ENCODE results near the gene GPR15.
A peak's percentile ranks its signal among the peaks of the same experiment; 100 is the strongest.
"Not testable (repeated sequence)": the region's sequence is repeated elsewhere in the genome, so short reads cannot be mapped to it uniquely, and the experiment has no call there.

GPR15 gene

DNA sequence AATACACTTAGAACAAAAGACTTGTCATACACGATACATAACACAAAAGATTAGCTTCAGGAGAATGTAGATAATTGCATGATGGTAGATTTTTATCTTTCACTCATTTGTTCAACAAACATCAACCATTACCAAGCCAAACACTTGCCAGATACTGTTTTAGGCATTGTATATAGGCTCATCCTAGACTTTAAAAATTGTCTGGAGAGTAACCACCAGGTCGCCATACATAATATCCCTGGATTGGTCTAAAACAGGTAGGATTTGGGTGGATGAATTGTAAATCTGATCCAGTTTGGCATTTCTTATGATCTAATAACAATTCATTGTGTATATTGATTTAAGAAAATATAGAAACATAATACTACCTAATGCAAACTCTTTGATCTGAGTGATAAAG lies 22.8 kb downstream of the GPR15 start:
- H3K27me3 ChIP-seq (replicated peaks; ENCODE audit: control insufficient read depth, insufficient read depth, low read length), result no peaks in the 10 kb centered on the region
- peak overlapping the region; percentile 65 for H3K4me3 ChIP-seq (replicated peaks; ENCODE audit: low read depth, low read length)
- H3K36me3 ChIP-seq (ENCODE audit: control insufficient read depth, insufficient read depth, low read length), result no peaks in the 10 kb centered on the region; the same call in none of the 2 replicates
- TF ChIP-seq, protein P1, sequence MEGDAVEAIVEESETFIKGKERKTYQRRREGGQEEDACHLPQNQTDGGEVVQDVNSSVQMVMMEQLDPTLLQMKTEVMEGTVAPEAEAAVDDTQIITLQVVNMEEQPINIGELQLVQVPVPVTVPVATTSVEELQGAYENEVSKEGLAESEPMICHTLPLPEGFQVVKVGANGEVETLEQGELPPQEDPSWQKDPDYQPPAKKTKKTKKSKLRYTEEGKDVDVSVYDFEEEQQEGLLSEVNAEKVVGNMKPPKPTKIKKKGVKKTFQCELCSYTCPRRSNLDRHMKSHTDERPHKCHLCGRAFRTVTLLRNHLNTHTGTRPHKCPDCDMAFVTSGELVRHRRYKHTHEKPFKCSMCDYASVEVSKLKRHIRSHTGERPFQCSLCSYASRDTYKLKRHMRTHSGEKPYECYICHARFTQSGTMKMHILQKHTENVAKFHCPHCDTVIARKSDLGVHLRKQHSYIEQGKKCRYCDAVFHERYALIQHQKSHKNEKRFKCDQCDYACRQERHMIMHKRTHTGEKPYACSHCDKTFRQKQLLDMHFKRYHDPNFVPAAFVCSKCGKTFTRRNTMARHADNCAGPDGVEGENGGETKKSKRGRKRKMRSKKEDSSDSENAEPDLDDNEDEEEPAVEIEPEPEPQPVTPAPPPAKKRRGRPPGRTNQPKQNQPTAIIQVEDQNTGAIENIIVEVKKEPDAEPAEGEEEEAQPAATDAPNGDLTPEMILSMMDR (IDR thresholded peaks at IDR 0.05; ENCODE audit: insufficient read depth, low read length, poor library complexity, severe bottlenecking), result no peak
- DNase-seq (ENCODE audit: extremely low read depth, insufficient read length), result no peak

DNA sequence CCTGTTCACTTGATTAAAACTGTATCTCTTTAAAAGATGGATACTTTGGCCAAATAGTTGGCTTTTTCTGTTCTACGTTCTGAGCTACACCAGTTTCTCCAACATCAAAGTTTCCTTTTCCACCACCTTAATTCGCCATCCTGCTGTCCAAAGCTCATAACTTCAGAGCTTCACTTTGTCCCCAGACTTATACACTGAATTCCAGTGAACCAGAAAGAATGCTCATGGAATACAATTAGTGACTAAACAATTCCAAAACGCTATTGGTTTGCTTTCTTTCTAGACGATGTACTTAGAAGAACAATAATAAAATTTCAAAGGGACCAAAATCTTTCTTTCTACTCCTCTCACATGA lies 23.2 kb downstream of the GPR15 start:
- no peak for DNase-seq (ENCODE audit: extremely low read depth, insufficient read length)
- no peaks in the 10 kb centered on the region for H3K27me3 ChIP-seq (replicated peaks; ENCODE audit: control insufficient read depth, insufficient read depth, low read length)
- peak overlapping the region; percentile 65 for H3K4me3 ChIP-seq (replicated peaks; ENCODE audit: low read depth, low read length)
- H3K36me3 ChIP-seq (ENCODE audit: control insufficient read depth, insufficient read depth, low read length), result no peaks in the 10 kb centered on the region; the same call in none of the 2 replicates
- TF ChIP-seq, protein P1 (IDR thresholded peaks at IDR 0.05; ENCODE audit: insufficient read depth, low read length, poor library complexity, severe bottlenecking), result no peak

DNA sequence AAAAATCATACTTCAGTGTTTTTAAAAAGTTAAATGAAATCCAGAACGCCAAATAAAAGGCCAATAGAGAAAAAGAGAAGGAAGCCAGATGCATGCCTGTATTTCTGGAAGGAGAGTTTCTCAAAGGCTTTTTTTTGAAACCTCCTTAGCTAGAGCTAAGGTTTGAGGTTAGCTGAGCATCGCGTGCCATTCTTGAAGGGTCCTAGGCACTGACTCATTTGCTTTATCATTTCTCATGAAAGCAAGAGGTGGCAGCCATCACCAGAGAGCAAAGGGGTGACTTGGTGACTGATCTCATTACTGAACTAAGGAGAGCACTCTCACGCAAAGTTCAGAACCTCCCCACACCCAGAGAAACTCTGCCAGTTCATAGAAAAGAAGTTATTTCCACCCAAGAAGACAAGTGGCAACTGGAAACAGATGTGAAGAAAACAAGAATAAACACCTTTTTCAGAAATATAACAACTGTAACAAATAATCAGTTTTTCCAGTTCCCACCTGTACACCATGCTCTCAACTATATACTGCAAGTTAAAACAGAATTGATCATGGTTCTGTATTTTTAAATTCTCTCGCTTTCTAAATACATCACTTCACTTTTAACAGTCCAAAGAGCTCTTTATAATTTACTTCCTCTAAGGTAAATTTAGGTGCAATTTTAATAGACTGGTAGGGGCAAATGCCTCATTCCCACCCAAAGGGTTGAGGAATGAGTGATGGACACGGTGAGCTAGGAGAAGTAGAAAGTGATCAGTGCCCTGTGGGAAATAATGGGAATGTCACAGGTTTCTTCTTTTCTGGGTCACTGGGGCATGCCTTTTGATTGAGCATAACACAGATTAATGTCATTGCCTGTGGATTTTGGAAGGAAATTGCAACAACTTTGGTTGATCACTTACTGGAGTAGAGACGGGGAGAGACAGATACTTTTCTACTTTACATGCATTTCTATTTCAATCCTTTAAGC lies 24.7 kb downstream of the GPR15 start:
- H3K27me3 ChIP-seq (replicated peaks; ENCODE audit: control insufficient read depth, insufficient read depth, low read length), result no peaks in the 10 kb centered on the region
- peak overlapping the region; percentile 65 for H3K4me3 ChIP-seq (replicated peaks; ENCODE audit: low read depth, low read length)
- TF ChIP-seq, protein P1 (IDR thresholded peaks at IDR 0.05; ENCODE audit: insufficient read depth, low read length, poor library complexity, severe bottlenecking), result no peak
- H3K36me3 ChIP-seq (ENCODE audit: control insufficient read depth, insufficient read depth, low read length), result no peaks in the 10 kb centered on the region; the same call in 1 of the 2 replicates
- DNase-seq (ENCODE audit: extremely low read depth, insufficient read length), result peak; percentile 76

DNA sequence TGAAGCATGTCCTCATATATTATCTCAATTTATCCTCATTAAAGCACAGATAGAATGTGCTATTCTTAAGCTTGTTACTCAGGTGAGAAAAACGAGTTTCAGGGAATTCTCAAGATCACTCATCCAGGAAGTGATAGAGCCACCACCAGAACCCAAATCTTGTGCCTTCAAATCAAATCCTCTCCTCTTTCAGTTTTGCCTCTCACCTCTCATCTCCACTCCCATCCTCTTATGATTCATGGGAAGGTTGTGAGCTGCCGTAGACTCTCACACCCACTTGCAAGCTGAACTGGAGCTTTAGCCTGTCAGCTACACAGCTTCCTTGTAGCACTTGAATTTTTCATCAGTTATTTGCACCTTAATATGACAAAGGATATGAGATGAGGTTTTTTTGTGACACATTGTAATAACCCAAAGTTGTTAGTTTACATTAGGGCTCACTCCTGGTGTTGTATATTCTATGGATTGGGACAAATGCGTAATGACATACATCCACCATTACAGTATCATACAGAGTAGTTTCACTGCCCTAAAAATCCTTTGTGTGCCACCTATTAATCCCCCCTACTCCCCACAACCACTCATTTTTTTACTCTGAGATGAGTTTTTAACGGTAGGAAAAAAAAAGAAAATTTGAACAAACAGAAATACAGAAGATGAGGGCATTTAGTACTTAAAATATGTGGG lies 25.7 kb downstream of the GPR15 start:
- Histone ChIP-seq H3K27me3 (replicated peaks; ENCODE audit: control insufficient read depth, insufficient read depth, low read length) (no peaks in the 10 kb centered on the region), H3K4me3 (replicated peaks; ENCODE audit: low read depth, low read length) (peak overlapping the region; percentile 34), H3K36me3 (ENCODE audit: control insufficient read depth, insufficient read depth, low read length) (no peaks in the 10 kb centered on the region; the same call in 1 of the 2 replicates)
- TF ChIP-seq, protein P1 (IDR thresholded peaks at IDR 0.05; ENCODE audit: insufficient read depth, low read length, poor library complexity, severe bottlenecking), result no peak
- DNase-seq (ENCODE audit: extremely low read depth, insufficient read length), result no peak

DNA sequence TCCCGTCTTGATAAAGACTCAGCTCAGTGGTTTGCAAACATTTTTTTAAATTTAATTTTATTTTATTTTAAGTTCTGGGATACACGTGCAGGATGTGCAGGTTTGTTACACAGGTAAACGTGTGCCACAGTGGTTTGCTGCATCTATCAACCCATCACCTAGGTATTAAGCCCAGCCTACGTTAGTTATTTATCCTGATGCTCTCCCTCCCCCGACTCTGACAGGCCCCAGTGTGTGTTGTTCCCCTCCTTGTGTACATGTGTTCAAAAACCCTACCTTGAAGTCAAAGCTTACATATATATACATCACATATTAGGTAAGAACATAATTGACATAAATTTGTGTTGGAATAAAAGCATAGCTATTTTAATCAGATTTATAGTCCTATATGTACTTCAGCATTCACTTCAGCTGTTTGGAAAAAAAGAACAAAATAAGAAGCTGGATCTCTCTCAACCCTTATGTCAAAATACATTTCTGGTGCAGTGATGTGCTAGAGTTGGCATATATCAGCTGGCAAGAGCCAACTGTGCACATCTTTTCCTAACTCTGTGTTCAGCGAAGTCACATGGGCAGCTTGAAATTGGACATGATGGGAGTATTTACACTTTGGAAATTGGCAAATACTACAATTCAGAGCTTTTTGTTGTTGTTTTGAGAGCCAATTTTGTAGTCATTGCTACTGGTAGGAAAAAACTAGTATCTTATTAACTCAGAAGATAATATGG lies 26.5 kb downstream of the GPR15 start:
- no peak for DNase-seq (ENCODE audit: extremely low read depth, insufficient read length)
- H3K36me3 ChIP-seq (ENCODE audit: control insufficient read depth, insufficient read depth, low read length), result no peaks in the 10 kb centered on the region
- H3K27me3 ChIP-seq (replicated peaks; ENCODE audit: control insufficient read depth, insufficient read depth, low read length), result no peaks in the 10 kb centered on the region
- TF ChIP-seq, protein P1 (IDR thresholded peaks at IDR 0.05; ENCODE audit: insufficient read depth, low read length, poor library complexity, severe bottlenecking), result no peak
- peak overlapping the region; percentile 27 for H3K4me3 ChIP-seq (replicated peaks; ENCODE audit: low read depth, low read length)

DNA sequence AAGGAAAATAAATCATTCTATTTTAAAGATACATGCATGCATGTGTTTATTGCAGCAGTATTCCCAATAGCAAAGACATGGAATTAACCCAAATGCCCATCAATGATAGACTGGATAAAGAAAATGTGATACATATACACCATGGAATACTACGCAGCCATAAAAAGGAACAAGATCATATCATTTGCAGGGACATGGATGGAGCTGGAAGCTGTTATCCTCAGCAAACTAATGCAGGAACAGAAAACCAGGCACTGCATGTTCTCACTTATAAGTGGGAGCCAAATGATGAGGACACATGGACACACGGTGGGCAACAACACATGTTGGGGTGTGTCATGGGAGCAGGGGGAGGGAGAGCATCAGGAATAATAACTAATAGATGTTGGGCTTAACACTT lies 28.0 kb downstream of the GPR15 start:
- H3K36me3 ChIP-seq (ENCODE audit: control insufficient read depth, insufficient read depth, low read length); H3K27me3 ChIP-seq (replicated peaks; ENCODE audit: control insufficient read depth, insufficient read depth, low read length); DNase-seq (ENCODE audit: extremely low read depth, insufficient read length): not testable (repeated sequence)
- peak overlapping the region; percentile 37 for H3K4me3 ChIP-seq (replicated peaks; ENCODE audit: low read depth, low read length)
